ENCODE results near the gene TTC9C. TPM values are rescaled to one million over a fixed set of nuclear protein-coding genes. Genes with fewer than 3 reads are reported as not detected.

The TTC9C gene
- total and polyA plus RNA-seq, 11 donors = 7.4 to 23.5 (median 13.9) TPM

DNA sequence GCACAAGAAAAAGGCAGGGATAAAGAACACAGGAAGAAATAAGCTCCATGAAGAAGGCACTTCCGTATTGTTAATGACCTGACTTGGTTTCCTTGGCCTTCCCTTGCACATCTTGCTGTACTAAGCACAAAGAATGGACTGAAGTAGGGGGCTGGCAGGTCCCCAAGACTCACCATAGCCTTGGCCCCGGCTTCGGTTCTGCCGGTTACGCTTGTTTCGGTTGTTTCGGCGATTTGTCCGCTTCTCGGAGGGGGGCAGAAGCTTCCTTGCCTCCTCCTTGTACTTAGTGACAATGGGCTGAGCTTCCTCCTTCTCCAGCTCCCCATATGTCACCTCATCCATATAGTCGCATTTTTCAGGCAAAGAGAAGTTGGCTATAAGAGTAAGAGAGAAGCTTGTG lies 11.5 kb upstream of the TTC9C start:
- Histone ChIP-seq H3K27ac (no peak overlapping the region), H3K4me1 (peaks cover 0 to 26% (median 11%) of the 10 kb centered on the region in 12 donors), H3K36me3 (peaks cover 13 to 100% (median 98%) of the 10 kb centered on the region in 9 donors), H3K4me3 (no peak overlapping the region), H3K9me3 (no peaks in the 10 kb centered on the region), H3K27me3 (no peaks in the 10 kb centered on the region)
- no peak for TF ChIP-seq POLR2A (IDR thresholded peaks at IDR 0.05)
- TF ChIP-seq, protein P1, sequence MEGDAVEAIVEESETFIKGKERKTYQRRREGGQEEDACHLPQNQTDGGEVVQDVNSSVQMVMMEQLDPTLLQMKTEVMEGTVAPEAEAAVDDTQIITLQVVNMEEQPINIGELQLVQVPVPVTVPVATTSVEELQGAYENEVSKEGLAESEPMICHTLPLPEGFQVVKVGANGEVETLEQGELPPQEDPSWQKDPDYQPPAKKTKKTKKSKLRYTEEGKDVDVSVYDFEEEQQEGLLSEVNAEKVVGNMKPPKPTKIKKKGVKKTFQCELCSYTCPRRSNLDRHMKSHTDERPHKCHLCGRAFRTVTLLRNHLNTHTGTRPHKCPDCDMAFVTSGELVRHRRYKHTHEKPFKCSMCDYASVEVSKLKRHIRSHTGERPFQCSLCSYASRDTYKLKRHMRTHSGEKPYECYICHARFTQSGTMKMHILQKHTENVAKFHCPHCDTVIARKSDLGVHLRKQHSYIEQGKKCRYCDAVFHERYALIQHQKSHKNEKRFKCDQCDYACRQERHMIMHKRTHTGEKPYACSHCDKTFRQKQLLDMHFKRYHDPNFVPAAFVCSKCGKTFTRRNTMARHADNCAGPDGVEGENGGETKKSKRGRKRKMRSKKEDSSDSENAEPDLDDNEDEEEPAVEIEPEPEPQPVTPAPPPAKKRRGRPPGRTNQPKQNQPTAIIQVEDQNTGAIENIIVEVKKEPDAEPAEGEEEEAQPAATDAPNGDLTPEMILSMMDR (IDR thresholded peaks at IDR 0.05) = no peak
- DNase-seq (no peak), ATAC-seq (no peak)
- intact Hi-C loops (cut with DNase I) = no loop called here
- WGBS, 4 donors = 89 to 94% (median 90%) methylated on average over 11 of the region's 11 CpGs

DNA sequence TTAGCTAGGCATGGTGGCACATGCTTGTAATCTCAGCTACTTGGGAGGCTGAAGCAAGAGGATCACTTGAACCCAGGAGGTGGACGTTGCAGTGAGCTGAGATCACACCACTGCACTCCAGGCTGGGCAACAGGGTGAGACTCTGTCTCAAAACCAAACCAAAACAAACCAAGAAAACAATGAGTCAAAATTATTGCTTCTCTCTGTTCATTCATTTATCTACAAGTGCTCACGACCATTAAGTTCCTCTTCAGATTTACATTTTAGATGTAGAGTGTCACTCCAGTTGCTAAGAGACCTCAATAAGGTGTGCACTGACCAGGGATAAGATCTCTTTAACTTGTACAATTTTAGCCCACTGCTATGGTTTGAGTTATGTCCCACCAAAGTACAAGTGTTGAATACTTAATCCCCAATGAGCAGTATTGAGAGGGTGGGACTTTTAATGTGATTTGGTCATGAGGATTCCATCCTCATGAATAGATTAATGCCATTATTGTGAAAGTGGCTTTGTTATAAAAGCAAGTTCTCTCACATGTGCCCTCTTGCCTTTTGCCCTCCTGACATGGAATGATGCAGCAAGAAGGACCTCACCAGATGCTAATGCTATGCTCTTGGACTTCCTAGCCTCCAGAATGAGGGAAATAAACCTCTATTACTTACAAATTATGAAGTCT lies 8.8 kb upstream of the TTC9C start:
- Histone ChIP-seq H3K27me3 (no peaks in the 10 kb centered on the region), H3K27ac (no peak overlapping the region), H3K4me3 (no peak overlapping the region), H3K36me3 (peaks cover 16 to 100% (median 96%) of the 10 kb centered on the region in 9 donors), H3K4me1 (peaks cover 0 to 21% (median 10%) of the 10 kb centered on the region in 12 donors), H3K9me3 (no peaks in the 10 kb centered on the region)
- TF ChIP-seq, protein P1 (IDR thresholded peaks at IDR 0.05) = no peak
- no peak for TF ChIP-seq POLR2A (IDR thresholded peaks at IDR 0.05)
- no peak for ATAC-seq
- 69 to 83% (median 81%) methylated on average over 2 of the region's 2 CpGs for WGBS, 4 donors
- intact Hi-C loops (cut with DNase I) = no loop called here
- no peak for DNase-seq

DNA sequence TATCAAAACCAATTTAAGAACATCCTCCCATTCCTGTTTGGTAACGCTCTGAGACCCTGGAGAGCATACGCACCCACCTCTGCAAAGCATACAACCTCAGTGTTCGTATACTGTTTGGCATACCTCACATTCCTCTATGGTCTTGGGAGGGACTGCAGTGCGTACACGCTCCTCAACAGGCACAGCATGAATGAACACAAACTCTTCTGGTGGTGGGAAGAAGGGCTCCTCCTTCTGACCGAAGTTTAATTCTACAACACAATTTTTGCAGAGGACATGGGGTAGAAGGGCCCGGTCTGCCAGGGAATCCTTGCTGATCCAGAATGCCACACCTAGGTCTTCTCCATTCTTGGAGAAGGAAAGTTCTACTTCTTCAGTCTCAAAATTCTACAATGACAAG lies 6.3 kb upstream of the TTC9C start:
- TF ChIP-seq, protein P1 (IDR thresholded peaks at IDR 0.05) = no peak
- TF ChIP-seq POLR2A (IDR thresholded peaks at IDR 0.05) = no peak
- DNase-seq (no peak), ATAC-seq (no peak)
- Histone ChIP-seq H3K4me1 (peaks cover 0 to 37% (median 22%) of the 10 kb centered on the region in 12 donors), H3K4me3 (no peak overlapping the region), H3K27ac (no peak overlapping the region), H3K36me3 (peaks cover 7 to 80% (median 74%) of the 10 kb centered on the region in 9 donors), H3K27me3 (no peaks in the 10 kb centered on the region), H3K9me3 (no peaks in the 10 kb centered on the region)
- intact Hi-C loops (cut with DNase I) = loop anchor here in 2 of 10 donors (10.0 kb wide), 2 partner anchors 123 to 133 kb away; no protein-coding TSS in a partner anchor
- WGBS, 4 donors = 47 to 60% (median 56%) methylated on average over 6 to 7 of the region's 7 CpGs

DNA sequence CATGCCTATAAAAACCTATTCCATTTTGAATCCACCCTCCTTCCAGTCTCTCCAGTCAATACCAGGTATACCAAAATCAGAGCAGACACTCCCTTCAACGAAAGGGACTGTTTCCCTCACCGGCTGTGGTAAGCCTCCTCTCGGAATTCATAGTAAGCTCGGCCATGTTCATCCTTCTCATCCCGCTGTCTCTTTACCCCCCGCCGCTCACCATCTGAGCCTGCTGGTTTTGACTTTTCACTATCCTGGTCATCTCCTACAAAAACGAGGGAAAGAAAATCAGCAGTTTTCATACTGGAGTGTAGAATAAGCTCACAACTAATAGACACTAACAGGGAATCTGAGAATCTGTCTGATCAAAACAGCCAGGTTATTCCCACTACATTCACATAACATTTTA lies 4.1 kb upstream of the TTC9C start:
- Histone ChIP-seq H3K4me3 (peak overlapping the region in 8 of 12 donors; percentile 64 to 98 (median 85)), H3K27ac (peak overlapping the region in 1 of 12 donors; percentile 18), H3K36me3 (peaks cover 7 to 58% (median 52%) of the 10 kb centered on the region in 9 donors), H3K9me3 (no peaks in the 10 kb centered on the region), H3K4me1 (peaks cover 0 to 36% (median 23%) of the 10 kb centered on the region in 12 donors), H3K27me3 (no peaks in the 10 kb centered on the region)
- 32 to 40% (median 37%) methylated on average over 8 of the region's 8 CpGs for WGBS, 4 donors
- intact Hi-C loops (cut with DNase I) = loop anchor here in 2 of 10 donors (10.0 kb wide), 2 partner anchors 121 to 131 kb away; no protein-coding TSS in a partner anchor
- no peak for TF ChIP-seq POLR2A (IDR thresholded peaks at IDR 0.05)
- TF ChIP-seq, protein P1 (IDR thresholded peaks at IDR 0.05) = no peak
- DNase-seq = no peak
- ATAC-seq = no peak
